COR-L47 (cell line): ENCODE results near the gene TRIM37.
A peak's percentile ranks its signal among the peaks of the same experiment; 100 is the strongest.
"Not testable (repeated sequence)": the region's sequence is repeated elsewhere in the genome, so short reads cannot be mapped to it uniquely, and the experiment has no call there.

Experiments
- DNase-seq: peaks from one replicate; lab custom pipeline; 2025; lab: John Stamatoyannopoulos, UW

The TRIM37 gene, protein sequence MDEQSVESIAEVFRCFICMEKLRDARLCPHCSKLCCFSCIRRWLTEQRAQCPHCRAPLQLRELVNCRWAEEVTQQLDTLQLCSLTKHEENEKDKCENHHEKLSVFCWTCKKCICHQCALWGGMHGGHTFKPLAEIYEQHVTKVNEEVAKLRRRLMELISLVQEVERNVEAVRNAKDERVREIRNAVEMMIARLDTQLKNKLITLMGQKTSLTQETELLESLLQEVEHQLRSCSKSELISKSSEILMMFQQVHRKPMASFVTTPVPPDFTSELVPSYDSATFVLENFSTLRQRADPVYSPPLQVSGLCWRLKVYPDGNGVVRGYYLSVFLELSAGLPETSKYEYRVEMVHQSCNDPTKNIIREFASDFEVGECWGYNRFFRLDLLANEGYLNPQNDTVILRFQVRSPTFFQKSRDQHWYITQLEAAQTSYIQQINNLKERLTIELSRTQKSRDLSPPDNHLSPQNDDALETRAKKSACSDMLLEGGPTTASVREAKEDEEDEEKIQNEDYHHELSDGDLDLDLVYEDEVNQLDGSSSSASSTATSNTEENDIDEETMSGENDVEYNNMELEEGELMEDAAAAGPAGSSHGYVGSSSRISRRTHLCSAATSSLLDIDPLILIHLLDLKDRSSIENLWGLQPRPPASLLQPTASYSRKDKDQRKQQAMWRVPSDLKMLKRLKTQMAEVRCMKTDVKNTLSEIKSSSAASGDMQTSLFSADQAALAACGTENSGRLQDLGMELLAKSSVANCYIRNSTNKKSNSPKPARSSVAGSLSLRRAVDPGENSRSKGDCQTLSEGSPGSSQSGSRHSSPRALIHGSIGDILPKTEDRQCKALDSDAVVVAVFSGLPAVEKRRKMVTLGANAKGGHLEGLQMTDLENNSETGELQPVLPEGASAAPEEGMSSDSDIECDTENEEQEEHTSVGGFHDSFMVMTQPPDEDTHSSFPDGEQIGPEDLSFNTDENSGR

GRCh38 chr17:59106463-59107305 is at the start of gene TRIM37:
Gene TRIM37, minus strand, starts transcription at chr17:59106880. Its CDS starts 419 bp downstream, at chr17:59106461.
- DNase-seq: peak; percentile 99

GRCh38 chr17:59155439-59156177 is 48.9 kb upstream of the TRIM37 start, which contains the start of gene PRR11:
Gene PRR11, plus strand, starts transcription at chr17:59155746. Its CDS starts 14,007 bp downstream, at chr17:59169753.
- peak; percentile 100 for DNase-seq

- peak; percentile 100 for DNase-seq
These were observed 48.2 kb upstream of the TRIM37 start, which contains the start of gene SKA2 for GRCh38 chr17:59154721-59155438. Gene SKA2, minus strand, starts transcription at chr17:59155186. Its CDS starts 23 bp downstream, at chr17:59155163.

DNA sequence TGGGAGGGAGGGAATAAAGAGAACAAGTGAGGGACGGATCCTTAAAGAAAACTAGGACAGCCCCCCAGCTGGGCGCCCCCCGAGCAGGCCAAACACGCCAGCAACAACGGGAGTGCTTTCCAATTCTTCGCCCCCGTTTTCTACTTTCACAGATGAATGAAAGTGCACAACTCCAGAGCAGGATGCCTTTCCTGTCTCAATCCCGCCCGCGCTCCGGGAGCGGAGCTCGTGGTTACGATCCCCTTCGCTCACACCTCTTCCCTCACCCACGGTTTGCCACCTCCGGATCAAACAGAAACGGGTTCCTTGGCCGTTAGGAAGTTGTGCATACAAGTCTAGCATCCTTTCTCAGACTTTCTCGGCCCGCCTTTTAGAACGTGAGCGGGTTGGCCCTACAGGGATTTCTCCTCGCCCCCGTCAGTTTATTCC is 47.6 kb upstream of the TRIM37 start:
- DNase-seq: peak; percentile 46

GRCh38 chr17:59152925-59153324 is 46.2 kb upstream of the TRIM37 start:
- no peak for DNase-seq

GRCh38 chr17:59151591-59151990 is 44.9 kb upstream of the TRIM37 start:
- no peak for DNase-seq

GRCh38 chr17:59151006-59151405 is 44.3 kb upstream of the TRIM37 start:
- no peak for DNase-seq

DNA sequence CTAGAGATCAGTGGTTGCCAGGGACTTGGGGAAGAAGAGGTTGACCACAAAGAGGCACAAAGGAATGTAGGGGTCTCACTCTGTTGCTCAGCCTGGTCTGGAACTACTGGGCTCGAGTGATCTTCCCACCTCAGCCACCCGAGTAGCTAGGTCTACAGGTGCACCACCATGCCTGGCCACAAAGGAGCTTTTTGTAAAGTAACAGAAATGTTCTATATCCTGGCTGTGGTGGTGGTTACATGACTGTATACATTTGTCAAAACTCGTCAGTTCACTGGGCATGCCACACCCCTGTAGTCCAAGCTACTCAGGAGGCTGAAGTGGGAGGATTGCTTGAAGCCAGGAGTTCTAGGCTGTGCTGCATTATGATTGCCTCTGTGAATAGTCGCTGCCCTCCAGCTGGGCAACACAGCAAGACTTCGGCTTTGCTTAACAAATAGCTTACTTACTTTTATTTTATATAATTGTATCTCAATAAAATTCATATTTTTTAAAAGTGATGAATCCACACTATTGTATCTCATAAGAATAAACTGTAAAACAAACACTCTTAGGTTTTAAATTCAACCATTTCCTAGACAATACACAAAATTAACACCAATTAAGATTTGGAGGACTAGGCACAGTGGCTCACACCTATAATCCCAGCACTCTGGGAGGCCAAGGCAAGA is 43.3 kb upstream of the TRIM37 start:
- DNase-seq: no peak

DNA sequence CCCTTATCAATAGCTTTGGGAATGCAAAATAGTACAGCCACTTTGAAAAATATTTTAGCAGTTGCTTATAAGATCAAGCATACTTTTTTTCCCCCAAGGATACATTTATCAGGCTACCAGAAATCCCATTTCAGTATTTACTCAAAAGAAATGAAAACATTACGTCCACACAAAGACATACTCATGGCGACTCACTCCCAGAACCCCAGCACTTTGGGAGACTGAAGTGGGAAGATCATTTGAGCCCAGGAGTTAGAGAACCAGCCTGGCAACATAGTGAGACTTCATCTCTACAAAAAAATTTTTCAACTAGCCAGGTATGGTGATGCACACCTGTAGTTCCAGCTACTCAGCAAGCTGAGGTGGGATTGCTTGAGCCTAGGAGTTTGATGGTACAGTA is 42.4 kb upstream of the TRIM37 start:
- no peak for DNase-seq

- no peak for DNase-seq
These were observed 39.0 kb upstream of the TRIM37 start for GRCh38 chr17:59145571-59146096.

DNA sequence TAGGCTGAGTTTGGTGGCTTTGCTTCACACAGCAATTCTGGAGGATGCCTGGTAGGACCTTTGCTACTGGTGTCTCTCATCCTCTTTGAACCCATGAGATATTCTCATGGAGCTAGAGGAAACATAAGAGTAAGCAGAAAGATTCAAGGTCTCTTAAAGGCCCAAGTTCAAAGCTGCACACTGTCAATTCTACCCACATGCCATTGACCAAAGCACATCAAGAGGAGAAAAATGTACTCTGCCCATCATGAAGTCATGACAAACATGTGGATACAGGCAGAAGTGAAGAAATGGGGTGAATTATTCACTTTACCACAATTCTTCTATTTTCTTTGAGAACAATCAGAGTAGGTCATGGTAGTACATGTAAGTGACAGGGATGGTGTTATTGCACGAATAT is 35.2 kb upstream of the TRIM37 start:
- no peak for DNase-seq

DNA sequence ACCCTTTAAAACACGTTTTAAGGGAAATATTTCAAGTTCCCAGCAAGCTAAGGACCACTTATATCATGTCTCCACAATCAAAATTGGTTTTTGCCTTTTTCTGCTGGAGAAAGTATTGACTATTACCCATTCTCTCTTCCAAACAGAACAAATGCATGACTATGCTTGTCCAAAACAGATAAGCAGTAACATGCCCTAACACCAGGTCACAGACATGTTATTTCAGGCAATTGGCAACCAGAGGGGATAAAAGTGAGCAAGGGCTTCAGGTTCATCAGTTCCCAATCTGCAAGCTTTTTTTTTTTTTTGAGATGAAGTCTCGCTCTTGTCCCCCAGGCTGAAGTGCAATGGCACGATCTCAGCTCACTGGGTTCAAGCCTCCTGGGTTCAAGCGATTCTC is 33.3 kb upstream of the TRIM37 start:
- DNase-seq: no peak

DNA sequence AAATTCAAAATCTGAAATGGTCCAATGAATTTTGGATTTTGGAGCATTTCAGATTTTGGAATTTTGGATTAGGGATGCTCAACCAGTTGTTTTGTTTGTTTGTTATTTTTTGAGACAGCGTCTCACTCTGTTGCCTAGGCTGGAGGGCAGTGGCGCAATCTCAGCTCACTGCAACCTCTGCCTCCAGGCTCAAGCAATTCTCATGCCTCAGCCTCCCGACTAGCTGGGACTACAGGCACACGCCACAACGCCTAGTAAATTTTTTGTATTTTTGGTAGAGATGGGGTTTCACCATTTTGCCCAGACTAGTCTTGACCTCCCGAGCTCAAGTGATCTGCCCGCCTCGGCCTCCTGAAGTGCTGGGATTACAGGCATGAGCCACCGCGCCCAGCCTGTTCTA is 31.7 kb upstream of the TRIM37 start:
- DNase-seq: not testable (repeated sequence)

- no peak for DNase-seq
These were observed 24.5 kb upstream of the TRIM37 start for GRCh38 chr17:59131131-59131530.

GRCh38 chr17:59129814-59130213 is 23.1 kb upstream of the TRIM37 start:
- no peak for DNase-seq

DNA sequence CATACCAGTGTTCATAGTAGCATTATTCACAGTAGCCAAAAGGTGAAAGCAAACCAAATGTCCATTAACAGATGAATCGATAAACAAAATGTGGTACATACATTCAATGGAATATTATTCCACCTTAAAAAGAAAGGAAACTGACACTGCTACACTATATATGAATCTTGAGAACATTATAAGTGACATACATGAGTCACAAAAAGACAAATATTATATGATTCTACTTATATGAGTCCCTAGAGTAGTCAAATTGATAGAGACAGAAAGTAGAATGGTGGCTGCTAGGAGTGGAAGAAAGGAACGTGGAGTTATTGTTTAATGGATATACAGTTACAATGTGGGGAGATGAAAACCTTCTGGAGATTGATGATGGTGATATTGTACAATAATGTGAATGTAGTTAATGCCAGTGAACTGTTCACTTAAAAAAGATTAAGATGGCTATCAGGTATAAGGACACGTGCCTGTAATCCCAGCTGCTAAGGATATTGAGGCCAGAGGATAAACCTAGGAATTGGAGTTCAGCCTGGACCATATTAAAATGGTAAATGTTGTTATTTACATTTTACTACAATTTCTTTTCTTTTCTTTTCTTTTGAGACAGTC is 20.2 kb upstream of the TRIM37 start:
- no peak for DNase-seq

DNA sequence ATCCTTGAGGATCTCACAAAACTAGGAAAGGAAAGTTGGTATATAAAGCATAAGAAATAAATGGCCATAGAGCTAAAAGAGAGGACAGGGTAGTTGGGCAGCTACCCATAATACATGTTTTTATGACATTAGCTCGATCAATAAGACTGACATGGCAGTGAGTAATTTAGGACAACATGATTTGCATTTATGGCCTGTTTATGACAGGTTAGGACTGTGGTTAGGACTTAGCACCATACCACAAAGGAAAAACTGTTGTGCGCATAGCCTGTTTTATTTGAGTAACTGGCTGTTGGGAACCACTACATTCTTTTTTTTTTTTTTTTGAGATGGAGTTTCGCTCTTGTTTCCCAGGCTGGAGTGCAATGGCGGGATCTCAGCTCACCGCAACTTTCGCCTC is 18.0 kb upstream of the TRIM37 start:
- no peak for DNase-seq

- no peak for DNase-seq
These were observed 15.3 kb upstream of the TRIM37 start for GRCh38 chr17:59121901-59122480.

- DNase-seq: no peak
These were observed 8.8 kb upstream of the TRIM37 start for GRCh38 chr17:59115474-59115873.
